WTC11 (cell line): ENCODE data around the gene VARS1. TPM values are rescaled to one million over a fixed set of nuclear protein-coding genes. Genes with fewer than 3 reads are reported as not detected.

Experiments
- ATAC-seq: fragments of 200-7000 bp; cut with Tn5 transposase; 2 replicates; pipeline ENCODE4 v1.10.0; 2021; ENCODE audit warnings: mild to moderate bottlenecking, moderate library complexity
- CTCF ChIA-PET: fragments of 300-600 bp; sonication (Branson Sonifier 250); formaldehyde crosslinking; loops from one replicate; lab custom pipeline; 2021; ENCODE audit warnings: antibody characterized with exemption; lab: Charles Lee
- POLR2A ChIA-PET: fragments of 350-600 bp; sonication (Branson Sonifier 250); formaldehyde crosslinking; loops from one replicate; lab custom pipeline; 2021; ENCODE audit warnings: antibody characterized with exemption; lab: Charles Lee
- DNase-seq: peaks from one replicate; pipeline ENCODE4 v3.0.0; 2021; ENCODE audit warnings: low spot score
- H3K27ac Mint-ChIP-seq: 2 replicates; pipeline ENCODE4 v1.8.0; 2021; ENCODE audit warnings: mixed read lengths
- H3K27me3 Mint-ChIP-seq: 2 replicates; pipeline ENCODE4 v1.8.0; 2021; ENCODE audit warnings: low read depth, mild to moderate bottlenecking, moderate library complexity, mixed read lengths
- H3K36me3 Mint-ChIP-seq: 2 replicates; pipeline ENCODE4 v1.8.0; 2021; ENCODE audit warnings: mixed read lengths
- H3K4me1 Mint-ChIP-seq: 2 replicates; pipeline ENCODE4 v1.8.0; 2022; ENCODE audit warnings: mixed read lengths
- H3K4me3 Mint-ChIP-seq: 2 replicates; pipeline ENCODE4 v1.8.0; 2021; ENCODE audit warnings: mild to moderate bottlenecking, moderate library complexity, mixed read lengths
- H3K9me3 Mint-ChIP-seq: 2 replicates; pipeline ENCODE4 v1.8.0; 2021; ENCODE audit warnings: mixed read lengths
- CBFB ChIP-seq: sonication (generic); formaldehyde crosslinking; IDR thresholded peaks from 2 replicates; pipeline ENCODE4 v1.8.1; 2022; ENCODE audit warnings: mild to moderate bottlenecking, low read depth, missing genetic modification reagents
- ESRRA ChIP-seq: sonication (generic); formaldehyde crosslinking; IDR thresholded peaks from 2 replicates; pipeline ENCODE4 v1.8.1; 2022; ENCODE audit warnings: mild to moderate bottlenecking, missing genetic modification reagents, borderline replicate concordance
- GTF2I ChIP-seq: fragments of 250-450 bp; sonication (Bioruptor Pico); conservative IDR thresholded peaks from 2 replicates; pipeline ENCODE4 v1.4.0; 2021; ENCODE audit warnings: mild to moderate bottlenecking
- MXD4 ChIP-seq: fragments of 250-450 bp; sonication (Bioruptor Pico); IDR thresholded peaks from 2 replicates; pipeline ENCODE4 v1.8.0; 2021; ENCODE audit warnings: mild to moderate bottlenecking, moderate library complexity, borderline replicate concordance
- NFYB ChIP-seq: sonication (generic); formaldehyde crosslinking; conservative IDR thresholded peaks from 2 replicates; pipeline ENCODE4 v1.8.0; 2022; ENCODE audit warnings: low read depth, missing genetic modification reagents
- RELA ChIP-seq: sonication (generic); formaldehyde crosslinking; IDR thresholded peaks from 2 replicates; pipeline ENCODE4 v1.8.1; 2022; ENCODE audit warnings: missing genetic modification reagents, mild to moderate bottlenecking, borderline replicate concordance
- RORB ChIP-seq: fragments of 250-450 bp; sonication (Bioruptor Pico); IDR thresholded peaks from 2 replicates; pipeline ENCODE4 v1.9.0; 2021; ENCODE audit warnings: mild to moderate bottlenecking
- SMAD3 ChIP-seq: sonication (generic); formaldehyde crosslinking; IDR thresholded peaks from 2 replicates; pipeline ENCODE4 v1.8.0; 2022; ENCODE audit warnings: missing genetic modification reagents, mild to moderate bottlenecking, borderline replicate concordance
- TP53 ChIP-seq: sonication (generic); formaldehyde crosslinking; IDR thresholded peaks from 2 replicates; pipeline ENCODE4 v1.8.1; 2023; ENCODE audit warnings: mild to moderate bottlenecking, missing genetic modification reagents
- ZBTB21 ChIP-seq: sonication (generic); formaldehyde crosslinking; IDR thresholded peaks from 2 replicates; pipeline ENCODE4 v1.8.1; 2023; ENCODE audit warnings: mild to moderate bottlenecking, missing genetic modification reagents, borderline replicate concordance
- ZNF219 ChIP-seq: sonication (generic); formaldehyde crosslinking; IDR thresholded peaks from 2 replicates; pipeline ENCODE4 v1.8.0; 2023; ENCODE audit warnings: missing genetic modification reagents, mild to moderate bottlenecking, borderline replicate concordance
- ZNF317 ChIP-seq: sonication (generic); formaldehyde crosslinking; IDR thresholded peaks from 2 replicates; pipeline ENCODE4 v1.8.1; 2023; ENCODE audit warnings: low read depth, mild to moderate bottlenecking, moderate library complexity, missing genetic modification reagents, borderline replicate concordance
- ZNF416 ChIP-seq: fragments of 250-450 bp; sonication (Bioruptor Pico); IDR thresholded peaks from 2 replicates; pipeline ENCODE4 v1.9.0; 2021; ENCODE audit warnings: mild to moderate bottlenecking, inconsistent platforms
- total RNA-seq: library from RNA; stranded (reverse); gene quantifications from 3 replicates; pipeline ENCODE4 v1.2.3, GENCODE V29; 2021
- TF ChIP-seq, protein P1 (sequence below): sonication (generic); formaldehyde crosslinking; IDR thresholded peaks from 2 replicates; pipeline ENCODE4 v1.8.0; 2022; ENCODE audit warnings: mild to moderate bottlenecking, missing genetic modification reagents
- TF ChIP-seq, protein P2 (sequence below): sonication (generic); formaldehyde crosslinking; IDR thresholded peaks from 2 replicates; pipeline ENCODE4 v1.8.1; 2022; ENCODE audit warnings: mild to moderate bottlenecking, missing genetic modification reagents, moderate library complexity, borderline replicate concordance
- TF ChIP-seq, protein P3 (sequence below): fragments of 250-450 bp; sonication (Bioruptor Pico); IDR thresholded peaks from 2 replicates; pipeline ENCODE4 v1.9.0; 2021; ENCODE audit warnings: mild to moderate bottlenecking, borderline replicate concordance
- TF ChIP-seq, protein P4 (sequence below): sonication (generic); formaldehyde crosslinking; IDR thresholded peaks from 2 replicates; pipeline ENCODE4 v1.8.1; 2022; ENCODE audit warnings: low read depth, missing genetic modification reagents, borderline replicate concordance
- TF ChIP-seq, protein P5 (sequence below): sonication (generic); formaldehyde crosslinking; IDR thresholded peaks from 2 replicates; pipeline ENCODE4 v1.8.1; 2023; ENCODE audit warnings: mild to moderate bottlenecking, missing genetic modification reagents
- TF ChIP-seq, protein P6 (sequence below): fragments of 250-450 bp; sonication (Bioruptor Pico); IDR thresholded peaks from 2 replicates; pipeline ENCODE4 v1.9.0; 2021; ENCODE audit warnings: mild to moderate bottlenecking
- TF ChIP-seq, protein P7 (sequence below): sonication (generic); formaldehyde crosslinking; IDR thresholded peaks from 2 replicates; pipeline ENCODE4 v1.8.0; 2022; ENCODE audit warnings: mild to moderate bottlenecking, missing genetic modification reagents

VARS1 gene
- total RNA-seq, 1 experiment from 2014 or later, result 177 TPM

DNA sequence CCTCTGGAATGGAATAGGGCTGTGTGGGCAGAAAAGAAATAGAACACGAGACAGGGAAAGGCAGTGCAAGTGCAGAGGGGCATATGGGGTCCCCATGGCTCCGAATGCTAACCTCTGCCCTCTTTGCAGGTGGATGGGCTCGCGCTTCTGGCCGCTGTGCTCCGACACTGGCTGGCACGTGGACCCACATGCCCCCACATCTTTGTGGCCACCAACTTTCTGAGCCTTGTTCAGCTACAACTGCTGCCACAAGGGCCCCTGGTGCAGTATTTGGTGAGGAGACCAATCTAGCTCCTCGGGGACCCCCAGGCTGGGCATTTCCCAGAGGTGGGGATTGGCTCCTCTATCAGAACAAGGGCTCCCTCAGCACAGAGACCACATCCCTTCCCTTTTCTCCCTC, 34.2 kb downstream of the VARS1 start:
- no peak for ATAC-seq
- TF ChIP-seq, protein P1, sequence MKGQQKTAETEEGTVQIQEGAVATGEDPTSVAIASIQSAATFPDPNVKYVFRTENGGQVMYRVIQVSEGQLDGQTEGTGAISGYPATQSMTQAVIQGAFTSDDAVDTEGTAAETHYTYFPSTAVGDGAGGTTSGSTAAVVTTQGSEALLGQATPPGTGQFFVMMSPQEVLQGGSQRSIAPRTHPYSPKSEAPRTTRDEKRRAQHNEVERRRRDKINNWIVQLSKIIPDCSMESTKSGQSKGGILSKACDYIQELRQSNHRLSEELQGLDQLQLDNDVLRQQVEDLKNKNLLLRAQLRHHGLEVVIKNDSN (CRISPR knock-in tag), result no peak
- TF ChIP-seq CBFB (no peak), GTF2I (CRISPR knock-in tag) (no peak), TP53 (CRISPR knock-in tag) (no peak), RELA (no peak), MXD4 (CRISPR knock-in tag) (no peak), NFYB (no peak), SMAD3 (CRISPR knock-in tag) (no peak), ZNF416 (no peak), ESRRA (no peak)
- TF ChIP-seq, protein P2, sequence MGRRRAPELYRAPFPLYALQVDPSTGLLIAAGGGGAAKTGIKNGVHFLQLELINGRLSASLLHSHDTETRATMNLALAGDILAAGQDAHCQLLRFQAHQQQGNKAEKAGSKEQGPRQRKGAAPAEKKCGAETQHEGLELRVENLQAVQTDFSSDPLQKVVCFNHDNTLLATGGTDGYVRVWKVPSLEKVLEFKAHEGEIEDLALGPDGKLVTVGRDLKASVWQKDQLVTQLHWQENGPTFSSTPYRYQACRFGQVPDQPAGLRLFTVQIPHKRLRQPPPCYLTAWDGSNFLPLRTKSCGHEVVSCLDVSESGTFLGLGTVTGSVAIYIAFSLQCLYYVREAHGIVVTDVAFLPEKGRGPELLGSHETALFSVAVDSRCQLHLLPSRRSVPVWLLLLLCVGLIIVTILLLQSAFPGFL, result no peak
- TF ChIP-seq, protein P3, sequence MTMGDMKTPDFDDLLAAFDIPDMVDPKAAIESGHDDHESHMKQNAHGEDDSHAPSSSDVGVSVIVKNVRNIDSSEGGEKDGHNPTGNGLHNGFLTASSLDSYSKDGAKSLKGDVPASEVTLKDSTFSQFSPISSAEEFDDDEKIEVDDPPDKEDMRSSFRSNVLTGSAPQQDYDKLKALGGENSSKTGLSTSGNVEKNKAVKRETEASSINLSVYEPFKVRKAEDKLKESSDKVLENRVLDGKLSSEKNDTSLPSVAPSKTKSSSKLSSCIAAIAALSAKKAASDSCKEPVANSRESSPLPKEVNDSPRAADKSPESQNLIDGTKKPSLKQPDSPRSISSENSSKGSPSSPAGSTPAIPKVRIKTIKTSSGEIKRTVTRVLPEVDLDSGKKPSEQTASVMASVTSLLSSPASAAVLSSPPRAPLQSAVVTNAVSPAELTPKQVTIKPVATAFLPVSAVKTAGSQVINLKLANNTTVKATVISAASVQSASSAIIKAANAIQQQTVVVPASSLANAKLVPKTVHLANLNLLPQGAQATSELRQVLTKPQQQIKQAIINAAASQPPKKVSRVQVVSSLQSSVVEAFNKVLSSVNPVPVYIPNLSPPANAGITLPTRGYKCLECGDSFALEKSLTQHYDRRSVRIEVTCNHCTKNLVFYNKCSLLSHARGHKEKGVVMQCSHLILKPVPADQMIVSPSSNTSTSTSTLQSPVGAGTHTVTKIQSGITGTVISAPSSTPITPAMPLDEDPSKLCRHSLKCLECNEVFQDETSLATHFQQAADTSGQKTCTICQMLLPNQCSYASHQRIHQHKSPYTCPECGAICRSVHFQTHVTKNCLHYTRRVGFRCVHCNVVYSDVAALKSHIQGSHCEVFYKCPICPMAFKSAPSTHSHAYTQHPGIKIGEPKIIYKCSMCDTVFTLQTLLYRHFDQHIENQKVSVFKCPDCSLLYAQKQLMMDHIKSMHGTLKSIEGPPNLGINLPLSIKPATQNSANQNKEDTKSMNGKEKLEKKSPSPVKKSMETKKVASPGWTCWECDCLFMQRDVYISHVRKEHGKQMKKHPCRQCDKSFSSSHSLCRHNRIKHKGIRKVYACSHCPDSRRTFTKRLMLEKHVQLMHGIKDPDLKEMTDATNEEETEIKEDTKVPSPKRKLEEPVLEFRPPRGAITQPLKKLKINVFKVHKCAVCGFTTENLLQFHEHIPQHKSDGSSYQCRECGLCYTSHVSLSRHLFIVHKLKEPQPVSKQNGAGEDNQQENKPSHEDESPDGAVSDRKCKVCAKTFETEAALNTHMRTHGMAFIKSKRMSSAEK, result no peak
- TF ChIP-seq, protein P4, sequence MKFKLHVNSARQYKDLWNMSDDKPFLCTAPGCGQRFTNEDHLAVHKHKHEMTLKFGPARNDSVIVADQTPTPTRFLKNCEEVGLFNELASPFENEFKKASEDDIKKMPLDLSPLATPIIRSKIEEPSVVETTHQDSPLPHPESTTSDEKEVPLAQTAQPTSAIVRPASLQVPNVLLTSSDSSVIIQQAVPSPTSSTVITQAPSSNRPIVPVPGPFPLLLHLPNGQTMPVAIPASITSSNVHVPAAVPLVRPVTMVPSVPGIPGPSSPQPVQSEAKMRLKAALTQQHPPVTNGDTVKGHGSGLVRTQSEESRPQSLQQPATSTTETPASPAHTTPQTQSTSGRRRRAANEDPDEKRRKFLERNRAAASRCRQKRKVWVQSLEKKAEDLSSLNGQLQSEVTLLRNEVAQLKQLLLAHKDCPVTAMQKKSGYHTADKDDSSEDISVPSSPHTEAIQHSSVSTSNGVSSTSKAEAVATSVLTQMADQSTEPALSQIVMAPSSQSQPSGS (CRISPR knock-in tag), result no peak
- TF ChIP-seq, protein P5, sequence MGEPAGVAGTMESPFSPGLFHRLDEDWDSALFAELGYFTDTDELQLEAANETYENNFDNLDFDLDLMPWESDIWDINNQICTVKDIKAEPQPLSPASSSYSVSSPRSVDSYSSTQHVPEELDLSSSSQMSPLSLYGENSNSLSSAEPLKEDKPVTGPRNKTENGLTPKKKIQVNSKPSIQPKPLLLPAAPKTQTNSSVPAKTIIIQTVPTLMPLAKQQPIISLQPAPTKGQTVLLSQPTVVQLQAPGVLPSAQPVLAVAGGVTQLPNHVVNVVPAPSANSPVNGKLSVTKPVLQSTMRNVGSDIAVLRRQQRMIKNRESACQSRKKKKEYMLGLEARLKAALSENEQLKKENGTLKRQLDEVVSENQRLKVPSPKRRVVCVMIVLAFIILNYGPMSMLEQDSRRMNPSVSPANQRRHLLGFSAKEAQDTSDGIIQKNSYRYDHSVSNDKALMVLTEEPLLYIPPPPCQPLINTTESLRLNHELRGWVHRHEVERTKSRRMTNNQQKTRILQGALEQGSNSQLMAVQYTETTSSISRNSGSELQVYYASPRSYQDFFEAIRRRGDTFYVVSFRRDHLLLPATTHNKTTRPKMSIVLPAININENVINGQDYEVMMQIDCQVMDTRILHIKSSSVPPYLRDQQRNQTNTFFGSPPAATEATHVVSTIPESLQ (CRISPR knock-in tag), result no peak
- TF ChIP-seq, all 79 proteins: peak for 0
- ChIA-PET POLR2A (no interaction called here), CTCF (interaction anchor here (1.8 kb wide), 1 partner anchor 9 kb away, joined by 8 read pairs; no protein-coding TSS in a partner anchor)
- H3K4me3 Mint-ChIP-seq, result no peak overlapping the region
- peaks cover 19% of the 10 kb centered on the region for H3K4me1 Mint-ChIP-seq
- no peaks in the 10 kb centered on the region for H3K27me3 Mint-ChIP-seq
- H3K27ac Mint-ChIP-seq, result no peak overlapping the region
- DNase-seq, result no peak
- H3K36me3 Mint-ChIP-seq, result peaks cover 25% of the 10 kb centered on the region
- H3K9me3 Mint-ChIP-seq, result no peaks in the 10 kb centered on the region

DNA sequence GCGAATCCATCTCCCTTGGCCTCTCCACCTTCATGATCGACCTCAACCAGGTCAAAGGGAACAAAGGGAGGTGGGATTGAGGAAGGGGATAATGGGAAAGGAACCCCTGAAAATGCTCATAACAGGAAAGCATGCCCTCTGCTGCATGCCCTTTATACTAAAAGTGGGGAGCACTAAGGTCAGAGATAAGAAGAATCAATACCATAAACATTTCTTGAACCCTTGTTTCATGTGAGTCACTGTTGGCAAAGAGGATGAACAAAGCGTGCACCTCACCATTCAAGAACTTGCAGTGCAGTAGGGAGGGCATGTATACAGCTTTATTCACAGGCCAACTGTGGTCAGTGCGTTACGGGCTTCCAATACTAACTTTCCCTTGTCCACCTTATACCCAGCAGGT, 34.8 kb downstream of the VARS1 start:
- Mint-ChIP-seq H3K27ac (no peak overlapping the region), H3K36me3 (peaks cover 25% of the 10 kb centered on the region), H3K4me3 (no peak overlapping the region), H3K27me3 (no peaks in the 10 kb centered on the region), H3K4me1 (peaks cover 13% of the 10 kb centered on the region), H3K9me3 (no peaks in the 10 kb centered on the region)
- ATAC-seq (no peak), DNase-seq (no peak)
- ChIA-PET POLR2A (no interaction called here), CTCF (interaction anchor here (1.8 kb wide), 1 partner anchor 9 kb away, joined by 8 read pairs; no protein-coding TSS in a partner anchor)
- no peak for TF ChIP-seq ZNF317
- TF ChIP-seq RORB (CRISPR knock-in tag), result no peak
- TF ChIP-seq, protein P6, sequence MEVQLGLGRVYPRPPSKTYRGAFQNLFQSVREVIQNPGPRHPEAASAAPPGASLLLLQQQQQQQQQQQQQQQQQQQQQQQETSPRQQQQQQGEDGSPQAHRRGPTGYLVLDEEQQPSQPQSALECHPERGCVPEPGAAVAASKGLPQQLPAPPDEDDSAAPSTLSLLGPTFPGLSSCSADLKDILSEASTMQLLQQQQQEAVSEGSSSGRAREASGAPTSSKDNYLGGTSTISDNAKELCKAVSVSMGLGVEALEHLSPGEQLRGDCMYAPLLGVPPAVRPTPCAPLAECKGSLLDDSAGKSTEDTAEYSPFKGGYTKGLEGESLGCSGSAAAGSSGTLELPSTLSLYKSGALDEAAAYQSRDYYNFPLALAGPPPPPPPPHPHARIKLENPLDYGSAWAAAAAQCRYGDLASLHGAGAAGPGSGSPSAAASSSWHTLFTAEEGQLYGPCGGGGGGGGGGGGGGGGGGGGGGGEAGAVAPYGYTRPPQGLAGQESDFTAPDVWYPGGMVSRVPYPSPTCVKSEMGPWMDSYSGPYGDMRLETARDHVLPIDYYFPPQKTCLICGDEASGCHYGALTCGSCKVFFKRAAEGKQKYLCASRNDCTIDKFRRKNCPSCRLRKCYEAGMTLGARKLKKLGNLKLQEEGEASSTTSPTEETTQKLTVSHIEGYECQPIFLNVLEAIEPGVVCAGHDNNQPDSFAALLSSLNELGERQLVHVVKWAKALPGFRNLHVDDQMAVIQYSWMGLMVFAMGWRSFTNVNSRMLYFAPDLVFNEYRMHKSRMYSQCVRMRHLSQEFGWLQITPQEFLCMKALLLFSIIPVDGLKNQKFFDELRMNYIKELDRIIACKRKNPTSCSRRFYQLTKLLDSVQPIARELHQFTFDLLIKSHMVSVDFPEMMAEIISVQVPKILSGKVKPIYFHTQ, result no peak
- no peak for TF ChIP-seq ZBTB21 (CRISPR knock-in tag)
- no peak for TF ChIP-seq ZNF219 (CRISPR knock-in tag)
- TF ChIP-seq, protein P7, sequence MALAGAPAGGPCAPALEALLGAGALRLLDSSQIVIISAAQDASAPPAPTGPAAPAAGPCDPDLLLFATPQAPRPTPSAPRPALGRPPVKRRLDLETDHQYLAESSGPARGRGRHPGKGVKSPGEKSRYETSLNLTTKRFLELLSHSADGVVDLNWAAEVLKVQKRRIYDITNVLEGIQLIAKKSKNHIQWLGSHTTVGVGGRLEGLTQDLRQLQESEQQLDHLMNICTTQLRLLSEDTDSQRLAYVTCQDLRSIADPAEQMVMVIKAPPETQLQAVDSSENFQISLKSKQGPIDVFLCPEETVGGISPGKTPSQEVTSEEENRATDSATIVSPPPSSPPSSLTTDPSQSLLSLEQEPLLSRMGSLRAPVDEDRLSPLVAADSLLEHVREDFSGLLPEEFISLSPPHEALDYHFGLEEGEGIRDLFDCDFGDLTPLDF, result no peak
- TF ChIP-seq MXD4 (CRISPR knock-in tag), result no peak
- no peak for TF ChIP-seq ZNF416
